ENCODE data around the gene OTUD5.

The OTUD5 gene

GRCh38 chrX:48972220-48973164 is 15.1 kb upstream of the OTUD5 start:
- DNase-seq (ENCODE audit: low spot score) = peak; percentile 33

- DNase-seq (ENCODE audit: low spot score) = no peak
Observed at GRCh38 chrX:48971249-48972219, 14.1 kb upstream of the OTUD5 start, which contains the start of gene KCND1. KCND1 (minus strand) TSS chrX:48971844; CDS start chrX:48970271, 1,573 bp downstream.

- no peak for DNase-seq (ENCODE audit: low spot score)
Observed at GRCh38 chrX:48969471-48969870, 12.1 kb upstream of the OTUD5 start.

GRCh38 chrX:48968377-48968776 is 11.0 kb upstream of the OTUD5 start:
- no peak for DNase-seq (ENCODE audit: low spot score)

- no peak for DNase-seq (ENCODE audit: low spot score)
Observed at GRCh38 chrX:48966796-48967579, 9.6 kb upstream of the OTUD5 start.

- no peak for DNase-seq (ENCODE audit: low spot score)
Observed at GRCh38 chrX:48965959-48966358, 8.6 kb upstream of the OTUD5 start.

GRCh38 chrX:48961585-48962091 is 4.2 kb upstream of the OTUD5 start:
- no peak for DNase-seq (ENCODE audit: low spot score)

- no peak for DNase-seq (ENCODE audit: low spot score)
Observed at GRCh38 chrX:48960291-48960690, 2.9 kb upstream of the OTUD5 start.

- peak; percentile 25 for DNase-seq (ENCODE audit: low spot score)
Observed at GRCh38 chrX:48958635-48959094, 1.3 kb upstream of the OTUD5 start.

GRCh38 chrX:48957827-48958634 is 624 bp upstream of the OTUD5 start:
- DNase-seq (ENCODE audit: low spot score) = peak; percentile 99

GRCh38 chrX:48956728-48957414 is 536 bp downstream of the OTUD5 start:
- no peak for DNase-seq (ENCODE audit: low spot score)

GRCh38 chrX:48948589-48948988 is 8.8 kb downstream of the OTUD5 start:
- DNase-seq (ENCODE audit: low spot score) = no peak

- peak; percentile 42 for DNase-seq (ENCODE audit: low spot score)
Observed at GRCh38 chrX:48945517-48946348, 11.7 kb downstream of the OTUD5 start.

- no peak for DNase-seq (ENCODE audit: low spot score)
Observed at GRCh38 chrX:48942895-48943294, 14.5 kb downstream of the OTUD5 start.

GRCh38 chrX:48940404-48940955 is 16.9 kb downstream of the OTUD5 start:
- DNase-seq (ENCODE audit: low spot score) = no peak

GRCh38 chrX:48939524-48940228 is 17.7 kb downstream of the OTUD5 start:
- no peak for DNase-seq (ENCODE audit: low spot score)

- no peak for DNase-seq (ENCODE audit: low spot score)
Observed at GRCh38 chrX:48938721-48939425, 18.5 kb downstream of the OTUD5 start.

Measured in COLO829 (cell line).